Esophagus squamous epithelium (tissue), 4 donors: ENCODE results near the gene LRRC43.

Experiments used
- POLR2A ChIP-seq, 4 donors: fragments of 450-650 bp; IDR thresholded peaks; one replicate each; pipeline ENCODE4 v1.6.1; 2017; ENCODE audit warnings: antibody characterized with exemption in 4 of 4, mild to moderate bottlenecking in 4 of 4, moderate library complexity in 3 of 4
- TF ChIP-seq, protein P1 (sequence below), 6 experiments: fragments of 450-650 bp in 4 of 6; fragments of 200-600 bp in 2 of 6; sonication (generic) in 2 of 6; IDR thresholded peaks; one replicate each; pipeline ENCODE4 v1.5.1; 2016 to 2019; ENCODE audit warnings: antibody characterized with exemption in 6 of 6, mild to moderate bottlenecking in 4 of 6, moderate library complexity in 4 of 6

DNA sequence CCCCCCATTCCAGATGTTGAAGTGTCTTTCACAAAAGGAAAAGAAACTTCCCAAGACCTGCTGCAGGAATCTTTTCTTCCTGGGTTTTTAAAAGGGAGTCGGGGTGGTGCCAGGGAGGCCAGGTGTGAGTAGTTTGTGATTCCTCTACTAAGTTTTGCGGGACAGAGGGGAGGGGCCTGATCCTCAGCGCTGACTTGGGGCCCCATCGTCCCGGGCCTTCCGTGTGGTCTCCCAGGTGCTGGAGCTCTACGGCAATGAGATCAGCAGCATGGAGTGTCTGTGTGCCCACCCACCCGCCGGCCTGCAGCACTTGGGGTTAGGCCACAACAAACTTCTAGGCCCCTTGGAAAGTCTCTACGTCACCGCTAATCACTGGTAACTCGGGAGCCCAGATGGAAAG lies 4.5 kb downstream of the LRRC43 start:
- TF ChIP-seq, protein P1, sequence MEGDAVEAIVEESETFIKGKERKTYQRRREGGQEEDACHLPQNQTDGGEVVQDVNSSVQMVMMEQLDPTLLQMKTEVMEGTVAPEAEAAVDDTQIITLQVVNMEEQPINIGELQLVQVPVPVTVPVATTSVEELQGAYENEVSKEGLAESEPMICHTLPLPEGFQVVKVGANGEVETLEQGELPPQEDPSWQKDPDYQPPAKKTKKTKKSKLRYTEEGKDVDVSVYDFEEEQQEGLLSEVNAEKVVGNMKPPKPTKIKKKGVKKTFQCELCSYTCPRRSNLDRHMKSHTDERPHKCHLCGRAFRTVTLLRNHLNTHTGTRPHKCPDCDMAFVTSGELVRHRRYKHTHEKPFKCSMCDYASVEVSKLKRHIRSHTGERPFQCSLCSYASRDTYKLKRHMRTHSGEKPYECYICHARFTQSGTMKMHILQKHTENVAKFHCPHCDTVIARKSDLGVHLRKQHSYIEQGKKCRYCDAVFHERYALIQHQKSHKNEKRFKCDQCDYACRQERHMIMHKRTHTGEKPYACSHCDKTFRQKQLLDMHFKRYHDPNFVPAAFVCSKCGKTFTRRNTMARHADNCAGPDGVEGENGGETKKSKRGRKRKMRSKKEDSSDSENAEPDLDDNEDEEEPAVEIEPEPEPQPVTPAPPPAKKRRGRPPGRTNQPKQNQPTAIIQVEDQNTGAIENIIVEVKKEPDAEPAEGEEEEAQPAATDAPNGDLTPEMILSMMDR (IDR thresholded peaks at IDR 0.05), result no peak
- no peak for TF ChIP-seq POLR2A (IDR thresholded peaks at IDR 0.05)
